HG02852 (cell line): ENCODE measurements around the gene CDKAL1.
"Not testable (repeated sequence)": the region's sequence is repeated elsewhere in the genome, so short reads cannot be mapped to it uniquely, and the experiment has no call there.

ENCODE experiments used
- ATAC-seq: cut with Tn5 transposase; IDR thresholded peaks from one replicate; pipeline ENCODE4 v1.9.1; 2021; ENCODE audit warnings: mild to moderate bottlenecking, moderate library complexity; ENCODE audit not compliant: unreplicated experiment

The CDKAL1 gene

DNA sequence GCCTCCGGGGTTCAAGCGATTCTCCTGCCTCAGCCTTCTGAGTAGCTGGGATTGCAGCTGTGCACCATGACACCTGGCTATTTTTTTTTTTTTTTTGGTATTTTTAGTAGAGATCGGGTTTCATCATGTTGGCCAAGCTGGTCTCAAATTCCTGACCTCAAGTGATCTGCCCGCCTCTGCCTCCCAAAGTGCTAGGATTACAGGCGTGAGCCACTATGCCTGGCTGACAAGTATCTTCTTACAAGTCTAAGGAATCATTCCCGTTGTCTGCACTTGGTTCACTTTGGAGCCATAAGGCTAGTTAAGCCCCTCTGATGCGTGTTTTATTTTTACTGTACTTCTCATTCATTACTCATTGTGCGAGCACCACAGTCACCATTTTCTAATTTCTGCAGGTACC lies 198.1 kb downstream of the CDKAL1 start:
- not testable (repeated sequence) for ATAC-seq

DNA sequence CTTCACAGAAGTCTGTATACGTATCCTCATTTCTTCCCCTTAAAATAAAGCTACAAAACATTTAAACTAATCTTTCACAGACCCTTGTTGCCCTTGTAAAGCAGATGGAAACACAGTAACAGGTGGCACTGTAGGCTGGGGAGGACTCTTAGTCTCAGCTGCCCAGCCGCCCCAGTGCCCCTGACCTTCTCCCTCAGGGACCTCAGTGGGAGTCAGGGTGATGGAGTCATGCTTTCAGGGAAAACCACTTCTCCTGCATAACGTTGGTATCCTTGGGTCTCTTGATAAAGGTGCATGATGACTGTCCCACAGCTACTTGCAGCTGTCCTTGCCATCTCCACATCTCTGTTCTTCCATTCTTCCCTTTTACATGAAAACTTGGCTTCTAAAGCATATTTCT lies 198.6 kb downstream of the CDKAL1 start:
- no peak for ATAC-seq

DNA sequence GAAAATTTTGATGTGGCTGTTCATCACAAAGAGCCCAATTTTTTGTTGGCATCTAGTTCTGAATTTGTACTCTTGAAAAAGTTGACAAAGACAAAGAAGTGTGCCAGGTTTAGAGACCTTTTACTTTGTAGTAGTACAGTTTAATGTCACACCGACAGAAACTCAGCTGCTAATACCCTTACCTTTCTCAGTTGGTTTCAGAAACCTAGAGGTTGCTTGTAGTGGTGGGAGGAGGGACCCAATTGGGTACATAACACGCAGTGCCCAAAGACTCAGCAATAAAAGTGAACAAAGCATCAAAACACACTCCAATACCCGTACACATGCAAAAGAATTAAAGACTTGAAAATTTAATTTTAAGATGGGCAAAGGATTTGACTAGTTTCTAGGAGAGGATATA lies 203.7 kb downstream of the CDKAL1 start:
- ATAC-seq: no peak

DNA sequence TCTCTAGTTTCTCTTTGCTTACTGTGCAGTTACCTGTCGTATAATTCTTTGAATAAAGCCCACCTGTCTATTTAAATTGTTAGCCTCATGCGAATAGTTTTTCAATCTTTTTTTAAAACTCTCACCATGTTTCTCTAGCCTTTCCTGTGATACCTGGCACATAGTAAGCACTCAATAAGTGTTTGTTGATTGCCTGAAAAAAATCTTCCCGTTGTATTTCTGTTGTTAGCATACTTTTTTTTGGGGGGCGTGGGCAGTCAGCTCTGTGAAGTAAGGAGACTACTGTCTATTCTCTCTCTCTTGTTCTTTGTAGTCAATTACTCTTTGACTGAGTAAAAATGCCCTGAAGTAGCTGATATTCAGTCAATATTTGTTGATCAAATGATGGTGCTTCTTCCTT lies 205.8 kb downstream of the CDKAL1 start:
- ATAC-seq: no peak

DNA sequence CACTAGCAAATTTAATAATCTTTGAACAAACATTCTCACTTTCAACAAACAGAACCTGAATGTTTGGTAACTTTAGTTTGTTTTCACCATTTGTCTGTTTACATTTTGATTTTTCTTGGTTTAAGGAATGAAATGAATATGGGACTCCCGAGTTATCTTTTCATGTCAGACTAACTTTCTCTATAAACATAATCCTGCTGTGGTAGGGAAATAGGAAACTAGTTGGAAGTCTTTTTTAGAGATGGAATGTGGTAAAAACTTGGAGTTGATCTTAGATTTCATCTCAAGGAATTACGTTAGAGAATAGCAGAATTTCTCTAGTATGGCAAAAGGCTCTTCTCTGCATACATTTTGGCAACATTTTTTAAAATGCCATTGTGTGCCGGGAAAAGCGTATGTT lies 206.5 kb downstream of the CDKAL1 start:
- ATAC-seq: no peak

DNA sequence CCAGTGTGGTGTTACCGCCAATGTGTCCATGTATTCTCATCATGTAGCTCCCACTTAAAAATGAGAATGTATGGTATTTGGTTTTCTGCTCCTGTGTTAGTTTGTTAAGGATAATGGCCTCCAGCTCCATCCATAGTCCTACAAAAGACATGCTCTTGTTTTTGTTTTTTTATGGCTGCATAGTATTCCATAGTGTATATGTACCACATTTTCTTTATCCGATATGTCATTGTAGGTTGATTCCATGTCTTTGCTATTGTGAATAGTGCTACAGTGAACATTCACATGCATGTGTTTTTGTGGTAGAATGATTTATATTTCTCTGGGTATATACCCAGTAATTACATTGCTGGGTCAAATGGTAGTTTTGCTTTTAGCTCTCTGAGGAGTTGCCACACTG lies 207.2 kb downstream of the CDKAL1 start:
- no peak for ATAC-seq

DNA sequence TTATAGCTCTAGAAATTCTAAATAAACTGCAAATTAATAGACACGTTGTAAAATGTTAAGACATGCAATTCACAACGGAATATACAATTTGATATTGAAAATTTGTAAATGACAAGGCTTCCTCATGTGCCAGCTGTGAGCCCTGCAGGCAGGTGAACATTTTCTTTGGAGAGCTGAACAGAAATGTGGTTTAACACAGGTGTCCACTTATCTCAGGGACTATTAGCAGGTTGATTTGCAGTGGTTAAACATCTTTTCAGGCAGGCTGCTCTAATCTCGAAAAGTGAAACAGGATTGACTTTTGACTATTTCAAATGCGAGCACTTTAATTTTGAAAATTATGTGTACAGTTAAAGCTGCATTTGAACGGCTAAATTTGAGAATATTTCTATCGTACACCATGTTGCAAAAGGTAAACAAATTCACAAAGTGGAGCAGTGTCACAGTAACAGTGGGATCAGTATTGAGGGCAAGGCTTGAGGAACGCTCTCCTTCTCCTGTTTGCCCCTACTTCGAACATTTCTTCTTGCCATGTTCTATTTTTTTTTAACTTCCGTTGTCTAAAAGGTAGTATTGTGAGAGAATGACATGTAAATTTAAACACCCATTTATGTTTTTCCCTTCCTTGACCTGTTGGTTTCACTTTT lies 210.8 kb downstream of the CDKAL1 start:
- ATAC-seq: no peak

DNA sequence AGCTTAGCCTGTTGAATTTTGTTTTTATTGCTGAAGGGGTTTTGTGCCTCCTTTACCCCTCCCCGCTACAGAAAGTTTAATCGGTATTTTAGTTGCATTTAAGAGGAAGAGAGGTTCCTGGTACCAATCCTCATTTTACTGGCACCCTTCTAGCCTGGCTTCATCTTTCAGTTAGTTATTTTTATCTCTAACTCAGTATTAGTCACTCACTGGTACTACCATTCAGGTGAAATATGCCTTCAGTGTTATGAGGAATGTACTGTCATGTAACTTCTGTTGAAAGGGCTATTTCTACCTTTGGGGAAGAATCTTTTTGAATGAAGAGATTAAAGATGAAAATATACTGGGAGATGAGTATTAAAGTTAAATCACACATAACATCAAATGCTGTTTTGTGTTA lies 211.8 kb downstream of the CDKAL1 start:
- ATAC-seq: no peak

DNA sequence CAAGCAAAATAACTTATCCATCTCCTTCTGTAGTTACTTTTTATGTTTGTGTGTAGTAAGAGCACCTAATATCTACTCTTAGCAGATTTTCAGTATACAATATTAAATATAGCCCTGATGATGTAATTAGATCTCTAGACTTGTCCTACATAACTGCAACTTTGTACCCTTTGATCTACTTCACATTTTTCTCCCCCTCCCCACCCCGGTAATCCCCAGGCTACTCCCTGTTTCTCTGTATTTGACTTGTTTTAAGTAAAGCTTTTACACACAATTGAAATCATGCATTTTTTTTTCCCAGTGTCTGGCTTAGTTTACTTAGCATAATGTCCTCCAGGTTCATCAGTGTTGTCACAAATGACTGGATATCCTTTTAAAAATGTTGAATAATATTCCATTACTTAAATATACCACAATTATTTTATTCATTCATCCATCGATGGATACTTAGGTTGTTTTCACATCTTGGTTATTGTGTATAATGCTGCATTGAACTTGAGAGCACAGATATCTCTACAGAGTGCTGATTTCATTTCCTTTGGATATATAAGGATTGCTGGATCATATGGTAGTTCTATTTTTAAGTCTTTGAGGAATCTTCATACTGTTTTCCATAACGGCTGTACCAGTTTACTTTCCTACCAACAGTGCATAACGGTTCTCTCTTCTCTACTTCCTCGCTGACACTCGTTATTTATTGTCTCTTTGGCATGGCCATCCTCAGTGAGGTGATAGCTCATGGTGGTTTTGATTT lies 212.7 kb downstream of the CDKAL1 start:
- ATAC-seq: no peak

DNA sequence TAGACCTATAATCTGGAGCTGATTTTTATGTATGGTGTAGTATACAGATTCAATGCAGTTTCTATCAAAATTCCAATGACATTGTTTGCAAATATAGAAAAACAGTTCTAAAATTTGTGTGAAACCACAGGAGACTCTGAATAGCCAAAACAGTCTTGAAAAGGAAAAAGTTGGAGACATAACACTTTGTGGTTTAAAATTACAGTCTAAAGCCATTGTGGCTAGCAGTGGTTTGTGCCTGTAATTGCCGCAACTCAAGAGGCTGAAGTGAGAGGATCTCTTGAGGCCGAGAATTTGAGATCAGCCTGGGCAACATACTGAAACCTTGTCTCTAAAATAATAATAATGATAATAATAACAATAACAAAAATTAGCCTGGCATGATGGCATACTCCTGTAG lies 213.7 kb downstream of the CDKAL1 start:
- ATAC-seq: no peak

DNA sequence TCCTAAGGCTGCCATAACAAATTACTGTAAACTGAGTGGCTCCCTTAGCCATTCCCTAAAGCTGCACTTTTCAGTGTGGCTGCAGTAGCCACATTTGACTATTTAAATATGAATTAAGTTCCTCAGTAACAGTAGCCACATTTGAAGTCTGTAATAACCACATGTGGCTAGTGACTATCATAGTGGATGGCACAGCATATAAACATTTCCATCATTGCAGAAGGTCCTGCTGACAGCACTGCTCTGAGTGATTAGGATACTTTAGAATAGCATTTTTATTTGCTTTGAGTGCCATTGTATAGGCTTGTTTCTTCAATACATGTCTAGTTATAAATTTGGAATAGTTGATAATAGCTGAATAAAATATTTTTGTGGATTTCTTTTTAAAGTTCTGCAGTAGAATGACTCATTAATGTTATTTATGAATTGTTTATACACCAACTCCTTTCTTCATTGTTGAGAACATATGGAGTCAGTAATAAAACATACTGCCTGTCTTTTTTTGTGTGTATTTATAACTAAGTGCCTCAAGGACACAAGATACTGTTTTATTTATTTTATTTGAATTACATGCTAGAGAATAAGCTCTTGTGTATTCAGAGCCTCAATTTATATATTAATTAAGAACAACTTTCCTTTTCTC lies 217.2 kb downstream of the CDKAL1 start:
- ATAC-seq: no peak

DNA sequence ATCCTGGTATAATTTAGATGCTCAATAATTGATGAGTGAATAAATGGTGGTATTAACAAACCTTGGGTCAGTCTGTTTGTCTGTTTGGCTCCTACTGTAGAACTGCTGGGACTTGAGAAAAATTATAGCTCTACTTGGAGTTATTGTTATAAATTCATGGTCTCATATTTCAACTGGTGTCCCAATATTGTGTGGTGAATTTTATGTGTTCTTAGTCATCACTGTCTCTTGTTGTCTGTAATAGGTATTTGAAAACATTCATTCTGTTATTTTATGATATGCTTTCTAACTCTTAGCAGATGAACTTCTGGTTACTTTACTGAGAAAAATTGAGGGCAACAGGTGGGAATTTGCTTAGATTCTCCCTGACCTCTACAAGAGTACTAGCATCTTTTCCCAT lies 221.4 kb downstream of the CDKAL1 start:
- ATAC-seq: no peak

DNA sequence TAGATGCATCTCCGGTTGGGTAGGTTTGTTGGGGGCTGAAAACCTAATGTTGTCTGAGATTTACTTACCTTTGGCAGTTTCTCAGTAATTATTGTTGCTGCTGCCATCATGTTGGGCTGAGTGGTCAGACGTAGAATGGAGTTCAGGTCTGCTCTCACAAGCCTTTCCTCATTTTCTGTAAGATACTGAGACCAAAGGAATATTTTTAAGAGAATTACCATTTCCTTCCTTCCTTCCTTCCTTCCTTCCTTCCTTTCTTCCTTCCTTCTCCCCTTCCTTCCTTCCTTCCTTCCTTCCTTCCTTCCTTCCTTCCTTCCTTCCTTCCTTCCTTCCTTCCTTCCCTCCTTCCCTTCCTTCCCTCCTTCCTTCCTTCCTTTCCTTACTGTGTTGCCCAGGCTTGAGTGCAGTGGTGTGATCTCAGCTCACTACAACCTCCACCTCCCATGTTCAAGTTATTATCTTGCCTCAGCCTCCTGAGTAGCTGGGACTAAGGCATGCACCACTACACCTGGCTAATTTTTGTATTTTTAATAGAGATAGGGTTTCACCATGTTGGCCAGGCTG lies 222.4 kb downstream of the CDKAL1 start:
- not testable (repeated sequence) for ATAC-seq

DNA sequence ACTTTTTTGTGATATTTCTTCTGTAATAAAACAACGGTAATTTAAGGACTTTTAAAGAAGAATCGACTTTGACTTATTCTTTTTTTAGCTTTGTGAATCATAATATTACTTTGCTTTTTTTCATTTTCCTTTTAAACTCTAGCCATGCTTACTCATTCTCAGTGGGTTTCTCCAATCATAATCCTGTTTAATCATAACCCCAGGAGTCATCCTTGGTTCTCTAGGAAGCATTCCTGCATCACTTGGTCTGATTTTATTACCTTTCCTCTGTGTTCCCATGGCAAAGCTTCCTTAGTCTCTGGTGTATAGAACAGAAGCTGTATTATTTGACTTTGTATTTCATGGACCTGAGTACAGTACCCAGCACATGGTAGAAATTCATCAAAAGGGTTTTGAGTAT lies 223.5 kb downstream of the CDKAL1 start:
- no peak for ATAC-seq

DNA sequence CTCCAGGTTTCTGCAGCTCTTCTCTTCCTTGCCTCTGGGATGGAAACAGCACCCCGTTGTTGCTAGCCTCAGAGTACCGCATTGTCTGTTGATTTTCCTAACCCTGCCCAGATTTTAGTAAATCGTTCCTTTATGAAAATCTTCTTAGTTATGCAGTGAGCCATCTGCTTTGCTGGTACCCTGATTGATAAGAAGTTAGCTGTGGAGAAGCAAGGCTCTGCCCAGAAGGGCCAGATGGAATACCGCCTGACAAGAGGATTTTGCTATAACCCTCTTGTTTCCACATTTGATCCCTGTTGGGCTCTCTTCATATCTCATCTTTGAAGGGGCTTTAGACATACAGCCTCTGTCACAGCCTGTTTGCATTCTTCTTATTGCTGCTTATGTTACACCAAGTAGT lies 229.0 kb downstream of the CDKAL1 start:
- ATAC-seq: no peak

DNA sequence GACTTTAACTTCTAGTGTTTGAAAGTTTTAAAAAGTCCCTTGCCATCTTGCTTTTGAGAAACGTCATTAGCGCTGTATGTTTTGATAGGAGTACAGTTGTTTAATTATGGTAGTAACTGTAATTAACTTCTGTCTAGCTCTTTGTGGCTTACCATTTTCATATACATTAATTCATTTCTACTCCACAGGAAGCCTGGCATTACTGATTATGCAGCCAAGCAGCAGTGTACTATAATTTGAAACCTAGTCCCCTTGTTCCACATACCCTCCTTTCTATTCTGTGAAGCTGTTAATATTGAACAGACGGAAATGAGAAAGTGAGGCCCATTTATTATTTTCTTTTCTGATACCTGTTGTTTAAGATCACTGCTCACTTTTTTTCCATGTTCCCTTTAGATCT lies 235.4 kb downstream of the CDKAL1 start:
- ATAC-seq: no peak

DNA sequence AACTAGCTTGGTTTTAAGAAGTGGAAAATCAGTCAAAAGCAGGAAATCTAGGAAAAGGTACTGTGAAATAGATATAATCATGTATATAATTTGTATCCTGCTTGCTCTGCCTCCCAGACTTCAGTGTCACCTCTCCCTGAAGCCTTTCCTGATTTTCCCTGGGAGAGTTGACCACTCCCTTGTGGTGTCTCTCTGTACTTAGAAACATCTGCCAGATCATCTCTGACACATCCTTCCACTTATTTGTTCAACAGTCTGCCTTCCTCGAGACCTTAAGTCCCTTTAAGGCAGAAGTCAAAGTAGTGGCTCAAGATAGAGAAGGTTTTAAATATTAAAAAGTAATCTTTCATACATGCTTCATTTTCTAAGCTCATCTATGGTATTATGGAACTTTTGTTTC lies 236.5 kb downstream of the CDKAL1 start:
- ATAC-seq: no peak

DNA sequence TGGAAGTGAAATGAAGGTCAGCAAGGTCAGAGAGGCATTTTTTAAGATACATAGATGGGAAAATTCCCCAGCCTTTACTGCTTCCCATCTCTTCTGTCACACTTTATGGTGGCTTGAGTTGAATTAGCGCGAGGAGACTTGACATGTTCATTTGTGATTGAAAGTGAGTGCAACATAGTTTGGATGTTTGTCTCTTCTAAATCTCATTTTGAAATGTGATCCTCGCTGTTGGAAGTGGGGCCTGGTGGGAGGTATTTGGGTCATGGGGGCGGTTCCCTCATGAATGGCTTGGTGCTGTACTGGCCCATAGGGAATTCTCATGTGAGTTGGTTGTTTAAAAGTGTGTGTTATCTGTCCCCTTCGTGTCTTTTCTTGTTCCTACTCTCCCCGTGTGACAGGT lies 237.2 kb downstream of the CDKAL1 start:
- ATAC-seq: no peak

DNA sequence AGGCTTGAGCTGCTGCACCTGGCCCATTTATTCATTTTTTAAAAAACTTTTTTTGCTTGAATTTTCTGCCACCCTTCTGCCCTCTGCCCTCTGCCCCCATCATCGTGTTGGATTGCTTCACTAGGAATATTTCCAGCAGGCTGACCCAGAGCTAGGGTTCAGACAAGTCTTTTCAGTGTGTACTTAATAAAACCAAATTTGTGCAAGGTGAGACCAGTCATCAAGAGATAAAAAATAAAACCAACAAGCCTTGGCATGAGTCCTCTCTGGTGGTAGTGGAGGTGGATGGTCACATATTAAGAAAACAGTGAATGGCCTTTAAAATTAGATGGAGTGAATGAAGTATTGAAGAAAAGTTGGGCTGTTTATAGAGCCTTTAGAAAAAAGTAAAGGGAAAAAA lies 239.6 kb downstream of the CDKAL1 start:
- ATAC-seq: no peak

DNA sequence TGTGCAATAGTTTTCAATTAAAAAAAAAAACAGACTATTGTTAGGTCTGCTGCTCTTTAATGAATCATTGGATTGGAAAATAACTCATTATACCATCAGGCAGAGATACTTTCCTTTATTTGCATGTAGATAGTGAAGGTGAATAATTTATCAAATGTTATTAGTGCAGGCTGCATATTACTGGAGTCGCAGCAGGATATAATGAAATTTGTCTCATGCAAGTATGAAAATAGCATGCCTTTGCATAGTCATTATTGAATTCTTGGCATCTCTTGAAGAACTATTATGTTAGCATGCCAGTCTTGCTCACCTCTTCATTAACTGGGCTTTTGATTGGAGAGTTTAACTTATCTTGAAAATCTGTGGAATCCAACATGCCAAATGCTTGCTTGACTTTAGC lies 241.7 kb downstream of the CDKAL1 start:
- no peak for ATAC-seq

DNA sequence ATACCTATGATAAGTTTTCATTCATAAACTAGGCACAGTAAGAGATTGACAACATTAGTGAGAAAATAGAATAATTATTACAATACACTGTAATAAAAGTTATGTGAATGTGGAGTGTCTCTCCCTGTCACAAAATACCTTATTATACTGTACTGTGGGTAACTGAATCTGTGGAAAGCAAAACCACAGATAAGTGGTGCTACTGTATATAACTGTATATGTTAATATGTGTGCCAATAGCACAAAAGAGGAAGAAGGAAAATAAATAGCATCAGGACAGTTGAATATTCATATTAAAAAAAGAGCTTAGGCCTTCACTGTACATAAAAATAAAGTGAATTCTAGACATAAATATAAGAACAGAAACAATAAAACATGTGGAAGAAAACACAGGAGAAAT lies 243.5 kb downstream of the CDKAL1 start:
- no peak for ATAC-seq

DNA sequence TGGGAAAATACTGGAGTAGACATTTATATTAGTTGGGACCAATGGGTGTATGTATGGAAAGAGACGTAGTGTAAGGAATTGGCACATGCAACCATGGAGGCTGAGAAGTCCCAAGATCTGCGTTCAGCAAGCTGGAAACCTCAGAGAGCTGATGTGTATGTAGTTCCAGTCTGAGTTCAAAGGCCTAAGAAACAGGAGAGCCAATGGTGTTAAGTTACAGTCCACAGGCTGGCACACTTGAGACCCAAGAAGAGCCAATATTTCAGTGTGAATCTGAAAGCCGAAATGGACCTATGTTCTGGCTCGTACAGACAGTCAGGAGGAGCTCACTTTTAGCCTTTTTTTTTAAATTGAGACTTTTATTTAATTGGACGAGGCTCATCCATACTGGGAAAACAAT lies 244.2 kb downstream of the CDKAL1 start:
- no peak for ATAC-seq
